ENCODE measurements around the gene GDI1. TPM values are rescaled to one million over a fixed set of nuclear protein-coding genes. Genes with fewer than 3 reads are reported as not detected.

GDI1 gene
- total and polyA plus RNA-seq, 2 of the 8 experiments (the other 6 are each of a cell fraction or from before 2014, with no cell fraction given), result 83.1 to 136 TPM

DNA sequence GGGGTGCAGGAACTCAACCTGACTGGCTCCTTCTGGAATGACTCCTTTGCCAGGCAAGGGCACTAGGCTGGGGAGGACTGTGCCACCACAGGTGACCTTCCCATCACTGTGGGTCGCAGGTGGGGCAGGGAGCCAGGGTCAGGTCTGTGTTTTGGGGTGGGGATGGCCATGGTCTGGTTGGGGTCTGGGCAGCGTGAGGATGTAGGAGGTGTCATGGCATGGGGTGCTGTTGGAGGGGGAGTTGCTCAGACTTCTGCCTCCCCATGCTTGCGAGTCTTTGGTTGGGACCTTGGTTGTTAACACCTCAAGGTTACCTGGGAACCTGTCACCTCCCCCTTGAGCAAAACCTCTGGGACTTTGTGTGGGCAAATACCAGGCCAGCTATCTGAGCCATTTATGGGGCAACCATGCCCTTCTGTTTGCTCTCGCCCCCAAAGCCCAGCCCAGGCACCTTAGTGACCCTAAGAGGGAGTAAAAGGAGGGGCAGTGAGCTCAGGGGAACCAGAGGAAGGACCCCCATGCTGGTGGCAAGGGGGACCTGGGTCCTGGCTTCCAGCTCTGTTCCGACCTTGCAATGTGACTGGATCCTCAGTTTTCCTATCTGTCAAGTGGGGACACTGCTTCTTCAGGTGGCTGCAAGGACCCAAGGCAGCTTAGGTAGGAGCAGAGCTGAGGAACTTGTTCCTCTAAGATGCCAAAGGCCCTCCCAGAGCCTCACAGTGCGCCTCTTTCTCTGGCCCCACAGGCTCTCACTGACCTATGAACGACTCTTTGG is 2.4 kb upstream of the GDI1 start:
- Histone ChIP-seq H3K4me3 (ENCODE audit: extremely low read depth in 1 of 4, insufficient read depth in 2 of 4, low read depth in 3 of 4, low read length in 4 of 4) (no peak overlapping the region), H3K9me3 (ENCODE audit: insufficient read depth in 2 of 2, low read depth in 1 of 2, low read length in 1 of 2) (no peaks in the 10 kb centered on the region), H3K79me1 (ENCODE audit: low read depth, low read length) (no peaks in the 10 kb centered on the region), H3K27ac (ENCODE audit: low read depth, low read length) (no peak overlapping the region), H3K14ac (ENCODE audit: insufficient read length) (no peak overlapping the region), H2AK5ac (ENCODE audit: low read depth, low read length) (no peak overlapping the region), H4K91ac (replicated peaks; ENCODE audit: insufficient read length, low read length) (no peak overlapping the region), H2BK20ac (ENCODE audit: low read length) (no peak overlapping the region), H3K56ac (replicated peaks; ENCODE audit: insufficient read length, low read depth, low read length) (no peak overlapping the region), H3K23ac (ENCODE audit: insufficient read length) (no peak overlapping the region), H2BK5ac (ENCODE audit: low read depth, low read length) (no peak overlapping the region), H2BK12ac (ENCODE audit: low read depth, low read length) (no peak overlapping the region), H4K20me1 (replicated peaks in 1 of 2; ENCODE audit: control insufficient read depth in 1 of 2, insufficient read depth in 2 of 2, low read length in 2 of 2) (peaks cover 0 to 11% of the 10 kb centered on the region in 2 experiments), H3K4me1 (replicated peaks in 1 of 4; ENCODE audit: control insufficient read depth in 3 of 4, insufficient read depth in 4 of 4, low read length in 3 of 4) (peaks cover 0 to 6% (median 4%) of the 10 kb centered on the region in 4 experiments; a peak in 6 of 7 replicates), H3K36me3 (ENCODE audit: control insufficient read depth in 2 of 4, insufficient read depth in 4 of 4, low read length in 3 of 4) (peaks cover 0 to 18% (median 7%) of the 10 kb centered on the region in 4 experiments; a peak in 5 of 8 replicates), H3K18ac (ENCODE audit: extremely low read depth, low read length) (no peak overlapping the region), H3K4me2 (ENCODE audit: insufficient read depth in 1 of 2, low read depth in 2 of 2, low read length in 2 of 2) (no peak overlapping the region), H3K23me2 (ENCODE audit: low read depth, low read length) (peaks cover 2% of the 10 kb centered on the region; the same call in 1 of the 2 replicates), H3K27me3 (replicated peaks in 1 of 4; ENCODE audit: control insufficient read depth in 3 of 4, extremely low read depth in 1 of 4, insufficient read depth in 3 of 4, low read length in 3 of 4) (no peaks in the 10 kb centered on the region), H2BK120ac (replicated peaks; ENCODE audit: low read depth, low read length) (no peak overlapping the region), H3K4ac (replicated peaks; ENCODE audit: insufficient read length, low read depth, low read length) (no peak overlapping the region), H2BK15ac (ENCODE audit: low read length) (no peak overlapping the region), H4K5ac (ENCODE audit: insufficient read length, low read depth, low read length) (no peak overlapping the region), H4K8ac (ENCODE audit: extremely low read depth, insufficient read depth, low read length) (no peak overlapping the region), H3K9ac (replicated peaks in 1 of 4; ENCODE audit: extremely low read depth in 1 of 4, low read depth in 3 of 4, low read length in 3 of 4) (no peak overlapping the region), H2AFZ (ENCODE audit: low read length) (no peak overlapping the region), H3K79me2 (ENCODE audit: control insufficient read depth in 1 of 2, insufficient read depth in 2 of 2, low read length in 2 of 2) (peaks cover under 1 to 20% of the 10 kb centered on the region in 2 experiments; a peak in 2 of 4 replicates)
- DNase-seq (ENCODE audit: low read depth in 1 of 2, low spot score in 2 of 2) (no peak), FAIRE-seq (no peak)
- WGBS, 2 experiments (ENCODE audit: extremely low coverage in 1 of 2, insufficient coverage in 1 of 2, insufficient read length in 1 of 2, insufficient replicate concordance in 2 of 2, low coverage in 1 of 2, low lambda C conversion rate in 2 of 2, missing lambda C conversion rate in 1 of 2), result 92% methylated on average over 5 of the region's 7 CpGs; no CpG with 5 or more reads in 1 of the 2 experiments
- POLR2A ChIA-PET (ENCODE audit: partially characterized antibody), result interaction anchor here (0.8 to 2.6 kb wide), 5 partner anchors 9 to 37 kb away, joined by 3 to 9 read pairs (median 5); partner anchors contain the start of genes FAM50A and RPL10
- CTCF ChIA-PET (ENCODE audit: partially characterized antibody), result interaction anchor here (1.3 to 1.6 kb wide), 2 partner anchors 55 to 61 kb away, joined by 3 read pairs; no protein-coding TSS in a partner anchor
- no peak for TF ChIP-seq SRF (IDR thresholded peaks at IDR 0.05; ENCODE audit: low read depth, low read length)
- TF ChIP-seq, protein P1, sequence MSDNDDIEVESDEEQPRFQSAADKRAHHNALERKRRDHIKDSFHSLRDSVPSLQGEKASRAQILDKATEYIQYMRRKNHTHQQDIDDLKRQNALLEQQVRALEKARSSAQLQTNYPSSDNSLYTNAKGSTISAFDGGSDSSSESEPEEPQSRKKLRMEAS (IDR thresholded peaks at IDR 0.05), result no peak
- TF ChIP-seq FOSL1 (IDR thresholded peaks at IDR 0.05; ENCODE audit: insufficient read depth, low read depth, low read length), result no peak
- no peak for TF ChIP-seq NANOG (IDR thresholded peaks at IDR 0.05; ENCODE audit: insufficient read depth, low read depth, low read length, poor library complexity, severe bottlenecking)
- no peak for TF ChIP-seq EP300 (IDR thresholded peaks at IDR 0.05; ENCODE audit: borderline replicate concordance in 1 of 2, low read depth in 2 of 2, low read length in 2 of 2)
- TF ChIP-seq POU5F1 (IDR thresholded peaks at IDR 0.05; ENCODE audit: low read depth, low read length), result no peak
- no peak for TF ChIP-seq POLR2A (IDR thresholded peaks at IDR 0.05; ENCODE audit: control extremely low read depth in 1 of 2, low read depth in 2 of 2, low read length in 2 of 2)
- TF ChIP-seq CHD1 (IDR thresholded peaks at IDR 0.05; ENCODE audit: low read depth, low read length), result no peak
- TF ChIP-seq RXRA (IDR thresholded peaks at IDR 0.05; ENCODE audit: insufficient read depth, low read depth, low read length), result no peak
- TF ChIP-seq RFX5 (IDR thresholded peaks at IDR 0.05; ENCODE audit: borderline replicate concordance, low read depth, low read length), result no peak
- TF ChIP-seq HDAC6 (IDR thresholded peaks at IDR 0.05; ENCODE audit: low read depth, low read length), result no peak
- no peak for TF ChIP-seq KDM4A (IDR thresholded peaks at IDR 0.05; ENCODE audit: low read depth, low read length, severe bottlenecking)

All from H1 (cell line).